NCI-H345 (cell line): ENCODE measurements around the gene MSTO1.
A peak's percentile ranks its signal among the peaks of the same experiment; 100 is the strongest.
"Not testable (repeated sequence)": the region's sequence is repeated elsewhere in the genome, so short reads cannot be mapped to it uniquely, and the experiment has no call there.

ENCODE experiments used
- DNase-seq: peaks from one replicate; lab custom pipeline; 2025; lab: John Stamatoyannopoulos, UW

The MSTO1 gene

DNA sequence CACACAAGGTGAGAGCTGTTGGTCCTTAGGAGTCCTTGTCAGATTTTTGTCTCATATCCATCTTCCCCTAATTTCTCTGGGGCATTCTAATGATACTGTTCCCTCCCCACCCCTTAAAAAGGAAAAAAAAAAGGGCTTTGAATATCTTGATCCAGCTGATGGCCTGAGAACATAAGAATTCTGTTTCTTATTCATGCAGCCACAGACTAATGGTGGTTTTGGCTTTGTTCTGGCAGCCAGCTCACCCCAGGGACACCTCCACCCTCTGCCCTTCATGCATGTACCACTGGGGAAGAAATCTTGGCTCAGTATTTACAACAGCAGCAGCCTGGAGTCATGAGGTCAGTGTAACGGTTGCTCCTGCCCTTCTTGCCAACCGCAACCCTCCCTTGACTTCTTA, 3.2 kb downstream of the MSTO1 start:
- not testable (repeated sequence) for DNase-seq

DNA sequence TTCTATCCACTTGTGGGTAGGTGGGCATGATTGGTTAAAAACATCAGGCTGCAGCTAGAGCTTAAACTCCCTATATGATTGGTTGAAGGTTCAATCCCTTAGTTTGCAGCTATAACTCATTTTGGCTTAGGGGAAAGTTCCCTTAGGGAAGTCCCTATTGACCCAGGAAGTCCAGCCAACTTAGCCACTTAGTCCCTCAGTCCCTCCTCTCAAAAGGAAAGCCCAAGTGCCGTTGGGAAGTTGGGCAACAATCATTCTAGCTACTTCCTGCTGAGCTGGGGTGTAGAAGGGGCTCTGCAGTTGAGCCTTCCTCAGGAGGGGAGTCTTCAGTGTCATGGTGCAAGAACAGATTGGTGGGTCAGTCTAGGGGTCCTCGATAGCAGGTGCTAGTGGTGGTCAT, 12.2 kb downstream of the MSTO1 start:
- DNase-seq: no peak

DNA sequence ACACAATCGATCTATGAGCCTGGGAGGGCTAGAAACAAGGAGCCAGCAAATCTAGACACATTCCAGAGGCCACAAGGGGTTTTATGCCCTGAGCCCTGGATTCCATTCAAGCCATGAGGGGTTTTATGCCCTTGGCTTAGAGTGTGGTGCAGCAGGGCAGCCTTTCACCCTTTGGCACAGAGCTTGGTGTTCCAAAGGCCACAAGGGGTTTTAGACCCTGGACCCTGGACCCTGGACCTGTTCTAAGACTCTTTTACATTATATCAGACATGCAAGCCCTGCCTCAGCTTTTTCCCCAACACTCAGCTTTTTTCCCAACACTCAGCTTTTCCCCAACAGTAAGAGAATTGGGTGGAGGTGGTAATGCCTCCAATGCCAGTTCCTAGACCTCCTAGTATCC, 13.3 kb downstream of the MSTO1 start:
- DNase-seq: no peak

DNA sequence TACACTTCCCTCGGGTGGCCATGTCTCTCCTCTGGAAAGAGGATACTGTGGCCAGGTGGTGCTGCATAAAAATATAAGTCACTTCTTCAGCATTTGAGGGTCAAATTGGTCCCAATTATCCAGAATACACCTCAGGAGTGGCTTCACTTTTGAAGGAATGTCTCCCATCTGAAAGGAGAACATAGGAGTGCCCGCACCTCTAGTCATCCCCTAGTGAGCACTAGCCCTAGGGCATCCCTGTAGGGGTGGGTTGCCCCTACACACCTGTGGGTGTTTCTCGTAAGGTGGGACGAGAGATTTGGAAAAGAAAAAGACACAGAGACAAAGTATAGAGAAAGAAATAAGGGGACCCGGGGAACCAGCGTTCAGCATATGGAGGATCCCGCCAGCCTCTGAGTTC, 16.4 kb downstream of the MSTO1 start:
- not testable (repeated sequence) for DNase-seq

DNA sequence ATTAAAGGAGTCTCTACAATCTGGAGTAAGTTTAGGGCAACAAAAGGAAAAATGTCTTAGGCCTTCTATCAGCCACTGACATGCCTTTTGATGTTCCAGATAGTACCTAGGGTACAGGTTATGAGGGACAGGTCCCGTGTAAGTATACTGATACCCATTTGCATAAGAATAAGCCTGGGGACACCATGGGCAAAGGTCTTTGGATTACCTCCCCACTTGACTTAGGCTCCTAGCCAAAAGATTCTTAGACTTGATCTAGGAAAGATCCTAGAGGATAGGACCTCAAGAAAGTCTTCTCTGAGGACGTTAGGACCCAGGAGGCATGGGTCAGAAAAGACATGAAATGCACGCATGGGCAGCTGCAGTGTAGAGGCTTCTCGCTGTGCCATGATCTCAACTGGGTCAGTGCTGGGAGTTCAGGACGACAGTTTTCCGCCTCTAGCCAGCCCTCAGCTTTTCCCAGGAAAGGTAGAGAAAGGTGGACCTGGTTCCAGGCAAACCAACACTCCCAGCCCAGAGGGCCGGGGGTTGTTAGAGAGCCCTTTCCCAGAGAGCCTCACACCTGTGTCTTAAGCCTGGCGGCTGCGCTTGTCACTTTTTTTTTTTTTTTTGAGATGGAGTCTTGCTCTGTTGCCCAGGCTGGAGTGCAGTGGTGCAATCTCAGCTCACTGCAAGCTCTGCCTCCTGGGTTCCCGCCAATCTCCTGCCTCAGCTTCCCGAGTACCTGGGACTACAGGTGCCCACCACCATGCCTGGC, 26.6 kb downstream of the MSTO1 start:
- DNase-seq: no peak

DNA sequence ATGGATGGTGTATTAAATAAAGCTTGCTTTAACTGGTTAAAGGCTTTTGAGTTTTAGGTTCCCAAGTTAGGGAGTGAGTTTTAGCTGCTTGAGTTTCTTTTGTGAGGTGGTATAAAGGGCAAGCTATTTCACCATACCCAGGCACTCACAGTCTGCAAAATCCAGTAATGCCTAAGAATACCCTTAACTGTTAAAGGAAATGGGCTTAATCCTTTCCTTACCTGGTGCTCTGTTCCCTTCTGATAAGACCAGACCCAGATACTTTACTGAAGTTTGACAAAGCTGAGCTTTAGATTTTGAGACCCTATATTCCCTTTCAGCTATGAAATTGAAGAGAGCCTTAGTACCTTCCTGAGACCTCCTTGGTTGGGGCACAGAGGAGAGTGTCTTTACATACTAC, 30.3 kb downstream of the MSTO1 start:
- no peak for DNase-seq

DNA sequence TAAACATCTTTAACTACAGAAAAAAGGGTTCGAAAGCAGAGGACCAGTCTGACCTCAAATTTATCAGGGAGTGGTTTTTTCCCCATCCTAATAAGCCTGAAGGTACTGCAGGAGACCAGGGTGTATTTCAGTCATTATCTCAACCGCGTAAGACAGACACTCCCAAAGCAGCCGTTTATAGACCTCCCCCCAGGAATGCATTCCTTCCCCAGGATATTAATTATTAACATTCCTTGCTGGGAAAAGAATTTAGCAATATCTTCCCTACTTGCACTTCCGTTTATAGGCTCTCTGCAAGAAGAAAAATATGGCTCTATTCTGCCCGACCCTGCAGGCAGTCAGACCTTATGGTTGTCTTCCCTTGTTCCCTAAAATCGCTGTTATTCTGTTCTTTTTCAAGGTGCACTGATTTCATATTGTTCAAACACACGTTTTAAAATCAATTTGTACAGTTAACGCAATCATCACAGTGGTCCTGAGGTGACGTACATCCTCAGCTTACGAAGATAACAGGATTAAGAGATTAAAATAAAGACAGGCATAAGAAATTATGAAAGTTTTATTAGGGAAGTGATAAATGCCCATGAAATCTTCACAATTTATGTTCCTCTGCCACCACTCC, 32.7 kb downstream of the MSTO1 start:
- not testable (repeated sequence) for DNase-seq

DNA sequence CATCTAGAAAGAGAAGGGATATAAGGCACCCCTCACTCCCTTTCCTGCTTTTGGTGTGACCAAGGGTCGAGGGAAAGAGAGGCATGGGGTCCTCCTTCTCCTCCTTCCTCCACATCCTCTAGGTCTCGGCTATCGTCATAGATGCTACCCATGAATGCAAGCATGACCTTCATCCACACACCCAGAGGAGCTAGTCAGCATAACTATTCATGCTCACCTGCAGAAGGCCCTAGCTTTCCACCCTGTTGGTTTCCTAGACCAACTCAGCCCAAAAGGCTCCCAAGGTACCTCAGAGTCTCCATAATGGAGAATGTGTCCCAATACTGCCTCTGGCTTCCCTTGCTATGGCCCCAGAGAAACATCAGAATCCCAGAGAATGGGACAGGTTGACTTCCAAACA, 33.2 kb downstream of the MSTO1 start:
- no peak for DNase-seq

DNA sequence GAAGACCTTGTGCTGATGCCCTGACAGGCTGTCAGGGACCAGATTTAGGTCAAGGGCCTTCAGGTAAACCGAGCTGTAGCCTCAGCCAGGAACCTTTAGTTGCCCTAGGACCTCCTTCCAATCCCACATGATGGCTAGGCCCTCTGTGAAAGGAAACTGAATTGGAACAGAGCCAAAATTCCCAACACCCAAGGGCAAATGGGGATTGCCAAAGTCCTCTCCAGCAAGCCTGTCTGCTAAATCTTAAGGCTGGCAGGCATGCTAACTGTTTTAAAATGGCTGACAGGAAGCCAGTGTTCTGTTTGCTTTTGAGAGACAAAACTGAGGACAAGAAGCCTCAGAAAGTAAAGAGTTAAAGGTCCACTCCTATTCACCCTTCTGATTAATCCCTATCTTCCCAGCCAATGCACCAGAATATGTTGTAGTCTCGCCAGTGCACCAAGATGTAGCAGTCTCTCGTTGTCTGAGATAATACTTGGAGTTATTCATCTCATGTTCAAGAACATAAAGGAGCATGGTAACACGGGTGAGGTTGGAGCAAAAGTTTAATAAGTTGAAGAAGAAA, 35.1 kb downstream of the MSTO1 start:
- peak; percentile 48 for DNase-seq

DNA sequence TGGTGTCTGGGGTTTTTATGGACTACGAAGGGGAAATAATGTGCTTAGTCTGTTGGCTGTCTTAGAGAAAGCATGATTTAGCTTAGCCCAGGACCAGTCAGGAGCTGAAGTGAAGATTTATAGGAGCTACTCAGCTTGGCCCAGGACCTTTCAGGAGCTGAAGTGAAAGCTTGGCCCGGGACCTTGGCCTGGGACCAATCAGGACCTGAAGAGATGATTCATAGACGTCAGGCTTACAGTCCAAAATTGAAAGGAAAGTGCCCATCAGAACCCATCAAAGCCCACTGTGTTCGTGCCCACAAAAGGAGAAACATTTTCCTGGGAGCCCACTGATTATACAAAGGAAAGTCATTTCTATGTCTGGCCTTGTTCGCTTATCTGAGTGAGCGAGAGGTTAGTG, 35.6 kb downstream of the MSTO1 start:
- no peak for DNase-seq

DNA sequence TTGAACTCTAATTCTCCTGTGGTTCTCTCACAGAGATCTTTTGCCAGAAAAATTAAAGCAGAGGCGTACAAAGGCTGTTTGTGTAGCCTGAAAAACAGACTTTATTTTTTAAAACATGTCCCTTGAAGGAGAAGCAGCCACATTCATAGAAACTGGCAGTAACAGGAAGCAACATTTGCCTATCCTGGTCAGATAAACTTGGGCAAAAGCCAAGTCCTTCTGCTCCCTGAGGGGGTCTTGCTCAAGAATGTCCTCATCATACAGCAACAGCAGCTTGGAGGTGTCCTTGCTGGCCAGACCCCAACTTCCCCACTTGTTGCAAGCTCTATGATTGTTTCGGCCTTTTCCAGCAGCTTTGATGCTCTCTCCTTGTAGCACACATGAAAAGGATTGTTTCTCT, 36.3 kb downstream of the MSTO1 start:
- no peak for DNase-seq

DNA sequence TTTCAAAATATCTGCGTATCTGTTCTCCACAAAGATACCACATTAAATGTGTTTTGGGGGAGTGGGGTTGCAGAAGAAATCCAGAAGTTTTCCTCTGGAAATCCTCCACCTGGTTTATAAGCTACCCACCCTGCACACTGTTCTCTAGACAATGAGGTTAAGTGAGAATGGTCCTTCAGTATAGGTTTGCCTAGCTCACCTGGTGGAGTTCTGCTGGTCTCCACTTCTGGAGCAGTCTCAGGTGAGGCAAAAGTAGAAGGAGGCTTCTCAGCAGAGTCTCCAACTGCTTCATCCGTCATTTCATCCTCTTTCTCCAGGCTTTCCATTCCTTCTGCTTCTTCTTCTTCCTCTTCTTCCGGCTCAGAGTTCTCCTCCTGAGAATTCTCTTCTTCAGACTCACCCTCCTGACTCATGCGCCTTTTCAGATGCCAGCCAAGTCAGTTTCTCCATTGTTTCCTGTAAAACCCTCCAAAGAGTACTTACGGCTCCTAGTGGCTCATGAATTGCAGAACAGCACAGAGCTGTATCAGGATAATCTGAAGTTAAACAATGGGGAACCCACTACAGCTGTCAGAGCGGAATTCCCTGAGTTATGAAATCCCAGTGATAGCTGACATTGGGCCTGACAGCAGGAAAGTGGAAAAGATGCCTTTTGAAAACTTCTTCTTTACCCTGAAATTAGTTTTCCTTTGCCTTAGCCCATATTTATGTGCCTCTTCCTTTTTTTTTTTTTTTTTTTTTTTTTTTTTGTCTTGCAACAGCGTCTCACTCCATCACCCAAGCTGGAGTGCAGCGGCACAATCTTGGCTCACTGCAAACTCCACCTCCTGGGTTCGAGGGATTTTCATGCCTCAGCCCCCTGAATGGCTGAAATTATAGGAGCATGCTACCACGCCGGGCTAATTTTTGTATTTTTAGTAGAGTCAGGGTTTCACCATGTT, 38.5 kb downstream of the MSTO1 start:
- DNase-seq: peak; percentile 65

DNA sequence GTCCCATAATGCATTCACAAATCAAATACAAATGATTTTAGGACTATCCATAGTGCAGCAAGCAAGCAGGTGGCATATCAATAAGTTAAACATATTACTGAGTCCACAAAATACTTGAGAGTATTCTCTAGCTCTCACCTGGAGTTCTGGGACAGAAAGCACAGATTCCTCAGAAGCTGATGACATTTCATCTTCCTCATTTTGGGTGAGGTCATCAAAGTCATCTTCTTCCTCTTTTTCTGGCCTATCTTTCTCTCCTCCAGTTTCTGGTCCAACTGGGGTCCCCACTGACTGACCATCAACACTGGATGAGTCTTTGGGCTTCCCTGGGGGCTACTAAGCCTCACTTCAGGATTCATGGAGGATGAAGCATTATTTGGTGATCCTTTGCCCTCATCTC, 39.7 kb downstream of the MSTO1 start:
- DNase-seq: no peak

DNA sequence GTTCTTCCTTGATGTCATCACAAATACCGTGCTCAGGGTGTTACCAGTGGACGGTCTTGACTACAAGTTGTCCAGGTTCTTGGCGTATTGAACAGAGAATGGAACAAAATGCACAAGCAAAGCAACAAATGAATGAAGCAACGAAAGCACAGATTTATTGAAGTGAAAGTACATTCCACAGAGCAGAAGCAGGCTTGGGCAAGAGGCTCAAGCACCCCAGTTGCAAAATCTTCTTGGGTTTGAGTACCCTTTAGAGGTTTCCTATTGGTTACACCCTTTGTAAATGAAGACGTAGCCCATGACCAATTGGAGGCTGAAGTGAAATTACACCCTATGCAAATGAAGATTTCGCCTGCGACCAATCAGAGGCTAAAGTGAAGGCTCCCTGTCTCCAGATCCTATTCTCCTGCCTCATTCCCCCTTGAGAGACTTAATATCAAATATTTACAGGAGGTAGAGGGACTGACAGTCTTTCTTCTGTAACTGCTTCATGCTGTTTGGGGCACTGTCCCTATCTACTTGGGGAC, 40.3 kb downstream of the MSTO1 start:
- no peak for DNase-seq

DNA sequence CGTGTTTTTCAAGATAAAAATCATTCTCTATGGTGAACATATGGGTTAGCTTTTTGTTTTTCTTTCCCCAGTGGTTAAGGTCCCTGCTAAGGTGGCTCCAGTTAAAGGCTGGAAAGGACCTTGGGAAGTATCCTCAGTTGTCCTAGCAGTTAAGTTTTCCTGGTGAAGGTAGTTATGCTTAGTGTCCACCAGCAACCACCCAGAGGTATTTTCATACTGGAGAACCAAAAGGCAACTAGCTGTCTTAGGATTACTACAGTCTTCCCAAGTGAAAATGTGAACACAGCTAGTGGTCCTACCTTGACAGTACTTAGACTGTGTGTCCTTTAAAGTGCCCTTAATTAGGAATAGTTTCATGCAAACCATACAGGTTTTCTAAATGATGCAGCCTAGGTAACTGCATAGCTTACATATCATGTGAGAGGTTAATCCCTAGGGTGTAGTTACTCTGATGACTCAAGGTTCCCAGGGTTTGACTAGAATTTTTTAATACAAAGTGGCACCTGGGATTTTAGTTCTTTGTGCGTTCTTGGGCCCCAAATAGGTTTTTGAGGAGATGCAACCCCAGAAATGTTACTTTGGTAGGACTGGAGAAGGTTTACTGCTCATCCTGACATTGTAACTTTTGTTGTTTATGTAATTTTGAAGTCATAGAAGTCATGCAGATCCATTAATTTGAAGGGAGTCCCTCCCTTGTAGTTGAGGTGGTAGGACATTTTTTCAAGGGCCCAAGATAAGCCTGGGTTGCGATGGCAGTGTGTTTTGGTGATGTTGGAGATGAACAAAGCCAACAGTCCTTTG, 42.0 kb downstream of the MSTO1 start:
- peak; percentile 45 for DNase-seq

DNA sequence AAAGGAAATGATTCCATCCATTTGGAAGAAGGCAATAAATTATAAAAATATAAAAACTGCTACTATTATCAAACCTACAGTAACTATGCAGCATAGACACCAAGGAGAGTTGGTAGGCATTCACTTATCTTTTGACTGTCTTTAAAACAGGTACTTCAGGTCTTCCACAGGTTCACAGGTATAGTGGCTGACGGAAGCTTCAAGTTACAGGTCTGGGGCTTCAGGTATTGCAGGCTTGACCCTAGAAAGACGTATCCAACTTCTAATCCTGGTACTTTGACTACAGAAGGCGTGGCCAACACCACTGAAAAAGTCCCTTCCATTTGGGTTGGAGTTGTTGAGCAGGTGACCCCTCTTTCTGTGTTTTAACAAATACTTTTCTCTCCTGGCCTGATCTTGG, 42.9 kb downstream of the MSTO1 start:
- no peak for DNase-seq

DNA sequence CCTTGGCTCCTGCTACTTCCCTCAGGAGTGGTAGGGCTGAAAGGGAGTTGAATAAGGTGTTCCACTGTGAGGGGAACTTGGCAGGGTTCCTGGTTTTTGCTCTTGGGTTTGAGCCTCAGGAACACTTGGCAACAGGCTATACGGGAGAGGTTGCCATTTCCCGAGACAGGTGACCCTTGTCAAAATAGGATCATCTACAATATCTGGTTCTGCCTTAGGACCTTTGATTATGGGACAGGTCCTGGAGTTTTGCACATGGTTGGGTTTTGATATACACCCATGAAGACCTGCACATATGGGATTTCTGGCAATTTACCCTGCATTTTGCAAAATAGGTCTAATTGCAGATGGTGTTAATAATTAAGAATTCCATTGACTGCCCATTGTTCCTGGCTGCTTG, 47.4 kb downstream of the MSTO1 start:
- peak; percentile 52 for DNase-seq

DNA sequence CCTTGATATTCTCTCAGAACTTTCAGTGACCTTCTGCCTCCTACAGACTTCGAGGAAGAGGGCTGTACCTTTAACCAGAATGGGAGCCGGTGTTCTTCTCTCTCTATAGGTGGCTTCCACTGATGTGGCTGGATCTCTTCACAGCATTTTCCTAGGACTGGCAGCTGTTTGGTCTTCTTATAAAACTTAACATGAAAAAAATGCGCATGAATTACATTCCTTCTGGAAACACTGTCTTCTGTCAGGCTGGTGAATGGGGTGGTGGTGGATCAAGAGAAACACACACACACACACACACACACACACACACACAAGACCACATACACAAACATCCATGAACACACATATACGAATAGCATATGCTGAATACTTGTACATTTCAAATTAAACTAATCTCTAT, 51.2 kb downstream of the MSTO1 start:
- DNase-seq: not testable (repeated sequence)
